Astrocyte (in vitro differentiated cells and primary cell): ENCODE data around the gene CAMK1D. TPM values are rescaled to one million over a fixed set of nuclear protein-coding genes. Genes with fewer than 3 reads are reported as not detected.

Experiments
- DNase-seq: peaks from one replicate; pipeline ENCODE4 v3.0.0-alpha.2; 2010; ENCODE audit warnings: low read depth
- FAIRE-seq: peaks from 2 replicates; lab custom pipeline; 2011; peaks lifted over from hg19 to GRCh38; lab: Jason Lieb, UNC
- H2AFZ ChIP-seq: 2 replicates; pipeline ENCODE4 v1.6.0; 2012; ENCODE audit warnings: low read depth, low read length, inconsistent platforms
- H3K27ac ChIP-seq: 2 replicates; pipeline ENCODE4 v1.5.1; 2011; ENCODE audit warnings: low read depth, low read length, inconsistent platforms
- H3K27me3 ChIP-seq: 2 replicates; pipeline ENCODE4 v1.6.0; 2011; ENCODE audit warnings: low read length, inconsistent platforms; ENCODE audit not compliant: insufficient read depth
- H3K36me3 ChIP-seq: 2 replicates; pipeline ENCODE4 v1.5.1; 2011; ENCODE audit warnings: low read length, inconsistent platforms; ENCODE audit not compliant: insufficient read depth
- H3K4me1 ChIP-seq: 2 replicates; pipeline ENCODE4 v1.5.1; 2011; ENCODE audit warnings: low read length, inconsistent platforms; ENCODE audit not compliant: insufficient read depth
- H3K4me2 ChIP-seq: 2 replicates; pipeline ENCODE4 v1.6.0; 2012; ENCODE audit warnings: low read length, inconsistent platforms
- H3K4me3 ChIP-seq: 2 replicates; pipeline ENCODE4 v1.5.1; 2011; ENCODE audit warnings: low read depth, mild to moderate bottlenecking, low read length, inconsistent platforms; ENCODE audit not compliant: insufficient read depth
- H3K79me2 ChIP-seq: 2 replicates; pipeline ENCODE4 v1.6.0; 2012; ENCODE audit warnings: mild to moderate bottlenecking, low read length, inconsistent platforms; ENCODE audit not compliant: insufficient read depth
- H3K9ac ChIP-seq: 2 replicates; pipeline ENCODE4 v1.6.0; 2012; ENCODE audit warnings: mild to moderate bottlenecking, low read length, inconsistent platforms
- H3K9me3 ChIP-seq: 2 replicates; pipeline ENCODE4 v1.5.1; 2012; ENCODE audit warnings: low read depth, mild to moderate bottlenecking, low read length, inconsistent platforms; ENCODE audit not compliant: insufficient read depth
- H4K20me1 ChIP-seq: 2 replicates; pipeline ENCODE4 v1.6.0; 2012; ENCODE audit warnings: low read length, inconsistent platforms; ENCODE audit not compliant: insufficient read depth
- H3K27ac Mint-ChIP-seq: one replicate; pipeline ENCODE4 v1.8.0; 2021; ENCODE audit warnings: mild to moderate bottlenecking, mixed read lengths; ENCODE audit not compliant: unreplicated experiment
- H3K27me3 Mint-ChIP-seq: one replicate; pipeline ENCODE4 v1.8.0; 2021; ENCODE audit warnings: low read depth, mixed read lengths; ENCODE audit not compliant: unreplicated experiment
- H3K36me3 Mint-ChIP-seq: one replicate; pipeline ENCODE4 v1.8.0; 2021; ENCODE audit warnings: low read depth, mixed read lengths; ENCODE audit not compliant: unreplicated experiment
- H3K4me1 Mint-ChIP-seq: one replicate; pipeline ENCODE4 v1.8.0; 2021; ENCODE audit warnings: low read depth, mixed read lengths; ENCODE audit not compliant: unreplicated experiment
- H3K4me3 Mint-ChIP-seq: one replicate; pipeline ENCODE4 v1.8.0; 2021; ENCODE audit warnings: mild to moderate bottlenecking, moderate library complexity, mixed read lengths; ENCODE audit not compliant: unreplicated experiment
- H3K9me3 Mint-ChIP-seq: one replicate; pipeline ENCODE4 v1.8.0; 2021; ENCODE audit warnings: mild to moderate bottlenecking, mixed read lengths; ENCODE audit not compliant: unreplicated experiment
- CTCF ChIP-seq: IDR thresholded peaks from 2 replicates; pipeline ENCODE4 v1.5.1; 2011; ENCODE audit warnings: low read depth, mild to moderate bottlenecking, inconsistent platforms, low read length, moderate library complexity; ENCODE audit not compliant: insufficient read depth
- EZH2 ChIP-seq: IDR thresholded peaks from 2 replicates; pipeline ENCODE4 v1.6.1; 2012; ENCODE audit warnings: mild to moderate bottlenecking, low read length, inconsistent platforms; ENCODE audit not compliant: insufficient read depth
- total RNA-seq: library from RNA; stranded (reverse); gene quantifications from 2 replicates; pipeline ENCODE4 v1.2.1, GENCODE V29; 2021

Gene CAMK1D
- total RNA-seq, 1 donor from 2014 or later = 23.6 TPM

GRCh38 chr10:12841426-12841825 is 492.1 kb downstream of the CAMK1D start:
- TF ChIP-seq CTCF (no peak), EZH2 (no peak)
- no peak overlapping the region for H3K4me3 ChIP-seq
- no peak overlapping the region for H3K4me3 Mint-ChIP-seq
- FAIRE-seq = no peak
- no peaks in the 10 kb centered on the region for H4K20me1 ChIP-seq
- H3K27me3 Mint-ChIP-seq = no peaks in the 10 kb centered on the region
- no peak overlapping the region for H3K27ac ChIP-seq
- peaks cover 32% of the 10 kb centered on the region for H3K4me1 Mint-ChIP-seq
- H3K9me3 Mint-ChIP-seq = no peaks in the 10 kb centered on the region
- DNase-seq = no peak
- H3K9me3 ChIP-seq = no peaks in the 10 kb centered on the region
- H3K27me3 ChIP-seq = no peaks in the 10 kb centered on the region
- H3K27ac Mint-ChIP-seq = no peak overlapping the region
- H3K4me1 ChIP-seq = peaks cover 15% of the 10 kb centered on the region
- no peaks in the 10 kb centered on the region for H3K36me3 ChIP-seq
- no peaks in the 10 kb centered on the region for H3K79me2 ChIP-seq
- H3K36me3 Mint-ChIP-seq = no peaks in the 10 kb centered on the region
- no peak overlapping the region for H2AFZ ChIP-seq
- H3K4me2 ChIP-seq = no peak overlapping the region
- no peak overlapping the region for H3K9ac ChIP-seq

GRCh38 chr10:12841826-12842225 is 492.5 kb downstream of the CAMK1D start:
- Histone ChIP-seq H3K4me3 (no peak overlapping the region), H3K79me2 (no peaks in the 10 kb centered on the region), H3K4me2 (no peak overlapping the region), H3K36me3 (no peaks in the 10 kb centered on the region), H3K27ac (no peak overlapping the region), H3K9me3 (no peaks in the 10 kb centered on the region), H3K27me3 (no peaks in the 10 kb centered on the region), H4K20me1 (no peaks in the 10 kb centered on the region), H2AFZ (no peak overlapping the region), H3K4me1 (peaks cover 15% of the 10 kb centered on the region), H3K9ac (no peak overlapping the region)
- FAIRE-seq (no peak), DNase-seq (no peak)
- Mint-ChIP-seq H3K4me1 (peaks cover 32% of the 10 kb centered on the region), H3K27me3 (no peaks in the 10 kb centered on the region), H3K4me3 (no peak overlapping the region), H3K36me3 (no peaks in the 10 kb centered on the region), H3K27ac (no peak overlapping the region), H3K9me3 (no peaks in the 10 kb centered on the region)
- TF ChIP-seq CTCF = no peak

- H3K4me3 Mint-ChIP-seq = no peak overlapping the region
- no peaks in the 10 kb centered on the region for H3K79me2 ChIP-seq
- no peaks in the 10 kb centered on the region for H3K36me3 Mint-ChIP-seq
- no peaks in the 10 kb centered on the region for H3K9me3 Mint-ChIP-seq
- no peaks in the 10 kb centered on the region for H3K27me3 Mint-ChIP-seq
- H3K4me2 ChIP-seq = no peak overlapping the region
- no peak overlapping the region for H3K27ac ChIP-seq
- DNase-seq (no peak), FAIRE-seq (no peak)
- H3K27me3 ChIP-seq = no peaks in the 10 kb centered on the region
- no peak overlapping the region for H3K9ac ChIP-seq
- H3K4me1 Mint-ChIP-seq = peaks cover 35% of the 10 kb centered on the region
- no peak overlapping the region for H3K4me3 ChIP-seq
- no peak overlapping the region for H3K27ac Mint-ChIP-seq
- no peaks in the 10 kb centered on the region for H3K36me3 ChIP-seq
- no peaks in the 10 kb centered on the region for H3K9me3 ChIP-seq
- H3K4me1 ChIP-seq = peaks cover 15% of the 10 kb centered on the region
- TF ChIP-seq CTCF = no peak
- TF ChIP-seq EZH2 = no peak
- no peak overlapping the region for H2AFZ ChIP-seq
- no peaks in the 10 kb centered on the region for H4K20me1 ChIP-seq
These were observed 493.0 kb downstream of the CAMK1D start for GRCh38 chr10:12842310-12842709.
